Measurements from ENCODE around the gene DNM3.

The DNM3 gene

DNA sequence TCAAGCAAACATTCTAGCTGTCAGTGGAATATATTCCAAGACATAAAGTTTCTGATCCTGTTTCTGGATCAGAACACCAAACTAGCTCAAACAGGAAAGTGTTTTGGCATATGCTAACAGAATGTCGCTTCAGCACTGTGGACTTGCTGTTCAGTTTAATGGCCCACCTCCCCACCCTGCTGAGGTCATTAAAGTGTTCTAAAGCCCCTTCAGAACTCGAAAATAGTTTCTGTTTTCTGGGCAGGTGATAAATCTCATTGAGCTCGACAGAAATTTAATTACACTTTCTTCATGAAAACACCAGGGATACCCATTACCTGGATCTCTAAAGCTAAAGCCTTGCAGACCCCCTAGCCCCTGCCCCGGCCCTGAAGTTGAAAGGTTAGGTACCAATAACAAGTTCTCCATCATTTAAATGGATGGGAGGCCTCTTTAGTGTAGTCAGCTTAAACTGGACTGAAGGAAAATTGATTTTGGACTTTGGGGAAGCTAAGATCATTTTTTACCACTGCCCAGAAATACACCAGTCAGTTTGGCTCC is 575.3 kb downstream of the DNM3 start:
- H3K4me1 ChIP-seq (ENCODE audit: control extremely low read depth in 1 of 4, control insufficient read depth in 4 of 4, insufficient read depth in 4 of 4, low read length in 3 of 4): no peaks in the 10 kb centered on the region
- ChIA-PET POLR2A (no interaction called here), CTCF (interaction anchor here (0.9 to 2.5 kb wide), 6 partner anchors 10 to 17 kb away, joined by 3 to 16 read pairs (median 5); no protein-coding TSS in a partner anchor)
- H3K27ac ChIP-seq (ENCODE audit: insufficient read depth in 1 of 2, low read depth in 1 of 2, low read length in 2 of 2, poor library complexity in 1 of 2, severe bottlenecking in 2 of 2): no peak overlapping the region
- H3K27me3 ChIP-seq (replicated peaks in 2 of 5; ENCODE audit: control insufficient read depth in 4 of 5, insufficient read depth in 5 of 5, low read length in 4 of 5): no peaks in the 10 kb centered on the region
- WGBS (ENCODE audit: insufficient coverage): 100% methylated on average over 1 of the region's 4 CpGs
- no peaks in the 10 kb centered on the region for H3K36me3 ChIP-seq (ENCODE audit: control insufficient read depth in 4 of 4, insufficient read depth in 4 of 4, low read length in 3 of 4)
- H3K9me3 ChIP-seq (ENCODE audit: control extremely low read depth in 1 of 5, control insufficient read depth in 4 of 5, insufficient read depth in 2 of 5, low read depth in 1 of 5, low read length in 4 of 5): no peaks in the 10 kb centered on the region
- no peak overlapping the region for H3K4me3 ChIP-seq (ENCODE audit: control insufficient read depth in 1 of 7, extremely low read depth in 1 of 7, insufficient read depth in 4 of 7, low read depth in 2 of 7, low read length in 6 of 7)
- DNase-seq: no peak

DNA sequence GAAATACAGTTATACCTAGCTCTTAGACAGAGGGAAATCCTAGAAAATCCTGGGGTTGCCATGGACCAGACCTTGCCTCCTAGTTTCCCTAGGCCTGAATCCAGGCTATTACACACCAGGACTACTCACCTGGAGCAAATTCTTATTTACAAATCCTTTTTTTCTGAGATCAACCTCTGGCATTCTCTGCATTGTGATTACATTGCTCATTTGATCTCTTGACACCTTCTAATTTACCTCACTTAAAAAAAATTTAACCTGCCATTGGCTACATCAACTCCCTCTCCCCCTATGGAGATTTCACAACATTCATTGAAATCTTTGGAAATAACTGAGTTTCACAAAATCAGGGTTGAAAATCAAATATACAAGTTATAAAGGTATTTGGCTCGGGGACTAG is 576.3 kb downstream of the DNM3 start:
- H3K9me3 ChIP-seq (ENCODE audit: control extremely low read depth in 1 of 5, control insufficient read depth in 4 of 5, insufficient read depth in 2 of 5, low read depth in 1 of 5, low read length in 4 of 5): no peaks in the 10 kb centered on the region
- no peak overlapping the region for H3K27ac ChIP-seq (ENCODE audit: insufficient read depth in 1 of 2, low read depth in 1 of 2, low read length in 2 of 2, poor library complexity in 1 of 2, severe bottlenecking in 2 of 2)
- no peaks in the 10 kb centered on the region for H3K36me3 ChIP-seq (ENCODE audit: control insufficient read depth in 4 of 4, insufficient read depth in 4 of 4, low read length in 3 of 4)
- no peak overlapping the region for H3K4me3 ChIP-seq (ENCODE audit: control insufficient read depth in 1 of 7, extremely low read depth in 1 of 7, insufficient read depth in 4 of 7, low read depth in 2 of 7, low read length in 6 of 7)
- ChIA-PET POLR2A (no interaction called here), CTCF (interaction anchor here (0.8 to 2.5 kb wide), 5 partner anchors 9 to 415 kb away, joined by 3 to 12 read pairs (median 3); no protein-coding TSS in a partner anchor)
- DNase-seq: no peak
- no peaks in the 10 kb centered on the region for H3K4me1 ChIP-seq (ENCODE audit: control extremely low read depth in 1 of 4, control insufficient read depth in 4 of 4, insufficient read depth in 4 of 4, low read length in 3 of 4)
- WGBS (ENCODE audit: insufficient coverage): 100% methylated on average over 1 of the region's 1 CpG
- no peaks in the 10 kb centered on the region for H3K27me3 ChIP-seq (replicated peaks in 2 of 5; ENCODE audit: control insufficient read depth in 4 of 5, insufficient read depth in 5 of 5, low read length in 4 of 5)

DNA sequence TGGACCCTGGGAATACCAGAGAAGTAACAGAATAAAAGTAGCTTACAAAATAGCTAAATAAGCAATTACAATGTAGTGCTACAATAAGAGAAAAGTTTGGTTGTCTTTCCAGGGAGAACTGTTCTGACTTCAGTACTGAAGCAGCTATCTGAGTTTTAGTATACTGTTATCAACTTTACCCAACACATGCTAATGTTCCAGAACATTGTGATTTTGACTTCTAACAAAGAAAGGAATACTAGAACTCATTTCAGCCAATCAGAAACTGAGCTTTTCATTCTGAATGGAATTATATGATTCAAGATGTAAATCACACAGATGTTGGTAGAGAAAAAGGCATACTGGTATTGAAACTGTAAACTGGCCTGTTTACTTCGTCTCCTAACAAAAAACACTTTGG is 579.1 kb downstream of the DNM3 start, which contains the start of gene C1orf105:
TSS of gene C1orf105 (plus strand) at position 301 of the 400 bp plus-strand sequence. CDS start 201 bp downstream, outside the sequence.
- no peak within 1 kb of the TSS for H3K27ac ChIP-seq (ENCODE audit: insufficient read depth in 1 of 2, low read depth in 1 of 2, low read length in 2 of 2, poor library complexity in 1 of 2, severe bottlenecking in 2 of 2)
- ChIA-PET POLR2A (no interaction called here), CTCF (interaction anchor here (1.0 kb wide), 1 partner anchor 9 kb away, joined by 3 read pairs; no protein-coding TSS in a partner anchor)
- H3K9me3 ChIP-seq (ENCODE audit: control extremely low read depth in 1 of 5, control insufficient read depth in 4 of 5, insufficient read depth in 2 of 5, low read depth in 1 of 5, low read length in 4 of 5): no peaks in the 10 kb centered on the region
- no CpG with 5 or more reads among the region's 1 CpG for WGBS (ENCODE audit: insufficient coverage)
- H3K36me3 ChIP-seq (ENCODE audit: control insufficient read depth in 4 of 4, insufficient read depth in 4 of 4, low read length in 3 of 4): no peaks in the 10 kb centered on the region
- H3K4me1 ChIP-seq (ENCODE audit: control extremely low read depth in 1 of 4, control insufficient read depth in 4 of 4, insufficient read depth in 4 of 4, low read length in 3 of 4): no peaks in the 10 kb centered on the region
- DNase-seq: no peak
- no peaks in the 10 kb centered on the region for H3K27me3 ChIP-seq (replicated peaks in 2 of 5; ENCODE audit: control insufficient read depth in 4 of 5, insufficient read depth in 5 of 5, low read length in 4 of 5)
- no peak within 1 kb of the TSS for H3K4me3 ChIP-seq (ENCODE audit: control insufficient read depth in 1 of 7, extremely low read depth in 1 of 7, insufficient read depth in 4 of 7, low read depth in 2 of 7, low read length in 6 of 7)

- H3K27ac ChIP-seq (ENCODE audit: insufficient read depth in 1 of 2, low read depth in 1 of 2, low read length in 2 of 2, poor library complexity in 1 of 2, severe bottlenecking in 2 of 2): no peak overlapping the region
- H3K4me3 ChIP-seq (ENCODE audit: control insufficient read depth in 1 of 7, extremely low read depth in 1 of 7, insufficient read depth in 4 of 7, low read depth in 2 of 7, low read length in 6 of 7): no peak overlapping the region
- H3K27me3 ChIP-seq (replicated peaks in 2 of 5; ENCODE audit: control insufficient read depth in 4 of 5, insufficient read depth in 5 of 5, low read length in 4 of 5): no peaks in the 10 kb centered on the region
- DNase-seq: no peak
- H3K36me3 ChIP-seq (ENCODE audit: control insufficient read depth in 4 of 4, insufficient read depth in 4 of 4, low read length in 3 of 4): no peaks in the 10 kb centered on the region
- ChIA-PET POLR2A (no interaction called here), CTCF (interaction anchor here (0.8 to 0.9 kb wide), 2 partner anchors 11 to 420 kb away, joined by 3 read pairs; no protein-coding TSS in a partner anchor)
- WGBS (ENCODE audit: insufficient coverage): 94% methylated on average over 3 of the region's 5 CpGs
- H3K9me3 ChIP-seq (ENCODE audit: control extremely low read depth in 1 of 5, control insufficient read depth in 4 of 5, insufficient read depth in 2 of 5, low read depth in 1 of 5, low read length in 4 of 5): no peaks in the 10 kb centered on the region
- peaks cover 0 to under 1% (median 0%) of the 10 kb centered on the region in 4 experiments for H3K4me1 ChIP-seq (ENCODE audit: control extremely low read depth in 1 of 4, control insufficient read depth in 4 of 4, insufficient read depth in 4 of 4, low read length in 3 of 4)
Observed at GRCh38 chr1:172421974-172422604, 580.8 kb downstream of the DNM3 start.

DNA sequence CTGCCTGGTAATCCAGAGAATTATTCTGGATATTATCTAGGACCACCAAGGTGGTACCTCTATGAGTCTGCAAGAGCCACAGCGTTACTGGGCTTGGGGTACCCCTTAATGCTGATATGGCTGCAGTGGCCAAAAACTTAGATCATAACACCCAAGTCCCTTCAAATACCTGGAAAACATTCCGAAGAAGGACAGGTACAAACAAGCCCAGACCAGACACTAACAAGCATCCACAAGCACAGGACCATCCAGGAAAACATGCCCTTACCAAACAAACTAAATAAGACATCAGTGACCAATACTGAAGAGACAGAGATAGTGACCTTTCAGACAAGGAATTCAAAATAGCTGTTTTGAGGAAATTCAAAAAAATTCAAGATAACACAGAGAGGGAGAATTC is 582.0 kb downstream of the DNM3 start:
- no peak for DNase-seq
- H3K27me3 ChIP-seq (replicated peaks in 2 of 5; ENCODE audit: control insufficient read depth in 4 of 5, insufficient read depth in 5 of 5, low read length in 4 of 5): no peaks in the 10 kb centered on the region
- H3K9me3 ChIP-seq (ENCODE audit: control extremely low read depth in 1 of 5, control insufficient read depth in 4 of 5, insufficient read depth in 2 of 5, low read depth in 1 of 5, low read length in 4 of 5): no peaks in the 10 kb centered on the region
- H3K4me3 ChIP-seq (ENCODE audit: control insufficient read depth in 1 of 7, extremely low read depth in 1 of 7, insufficient read depth in 4 of 7, low read depth in 2 of 7, low read length in 6 of 7): no peak overlapping the region
- peaks cover 0 to 6% (median 0%) of the 10 kb centered on the region in 4 experiments for H3K4me1 ChIP-seq (ENCODE audit: control extremely low read depth in 1 of 4, control insufficient read depth in 4 of 4, insufficient read depth in 4 of 4, low read length in 3 of 4)
- ChIA-PET POLR2A (no interaction called here), CTCF (no interaction called here)
- 100% methylated on average over 2 of the region's 2 CpGs for WGBS (ENCODE audit: insufficient coverage)
- H3K27ac ChIP-seq (ENCODE audit: insufficient read depth in 1 of 2, low read depth in 1 of 2, low read length in 2 of 2, poor library complexity in 1 of 2, severe bottlenecking in 2 of 2): no peak overlapping the region
- H3K36me3 ChIP-seq (ENCODE audit: control insufficient read depth in 4 of 4, insufficient read depth in 4 of 4, low read length in 3 of 4): no peaks in the 10 kb centered on the region

- Histone ChIP-seq H3K4me1 (ENCODE audit: control extremely low read depth in 1 of 4, control insufficient read depth in 4 of 4, insufficient read depth in 4 of 4, low read length in 3 of 4) (peaks cover 0 to 6% (median 0%) of the 10 kb centered on the region in 4 experiments), H3K27me3 (replicated peaks in 2 of 5; ENCODE audit: control insufficient read depth in 4 of 5, insufficient read depth in 5 of 5, low read length in 4 of 5) (no peaks in the 10 kb centered on the region), H3K36me3 (ENCODE audit: control insufficient read depth in 4 of 4, insufficient read depth in 4 of 4, low read length in 3 of 4) (no peaks in the 10 kb centered on the region), H3K9me3 (ENCODE audit: control extremely low read depth in 1 of 5, control insufficient read depth in 4 of 5, insufficient read depth in 2 of 5, low read depth in 1 of 5, low read length in 4 of 5) (no peaks in the 10 kb centered on the region), H3K27ac (ENCODE audit: insufficient read depth in 1 of 2, low read depth in 1 of 2, low read length in 2 of 2, poor library complexity in 1 of 2, severe bottlenecking in 2 of 2) (no peak overlapping the region), H3K4me3 (ENCODE audit: control insufficient read depth in 1 of 7, extremely low read depth in 1 of 7, insufficient read depth in 4 of 7, low read depth in 2 of 7, low read length in 6 of 7) (no peak overlapping the region)
- POLR2A ChIA-PET: no interaction called here
- WGBS (ENCODE audit: insufficient coverage): 81% methylated on average over 2 of the region's 3 CpGs
- CTCF ChIA-PET: interaction anchor here (0.6 to 1.3 kb wide), 3 partner anchors 9 to 423 kb away, joined by 3 to 4 read pairs (median 3); no protein-coding TSS in a partner anchor
- peak in 1 of 3 donors; percentile 38 for DNase-seq
Observed at GRCh38 chr1:172425339-172425738, 584.0 kb downstream of the DNM3 start.

- WGBS (ENCODE audit: insufficient coverage): 100% methylated on average over 2 of the region's 2 CpGs
- no peak overlapping the region for H3K4me3 ChIP-seq (ENCODE audit: control insufficient read depth in 1 of 7, extremely low read depth in 1 of 7, insufficient read depth in 4 of 7, low read depth in 2 of 7, low read length in 6 of 7)
- peak in 1 of 3 donors; percentile 22 for DNase-seq
- H3K27ac ChIP-seq (ENCODE audit: insufficient read depth in 1 of 2, low read depth in 1 of 2, low read length in 2 of 2, poor library complexity in 1 of 2, severe bottlenecking in 2 of 2): no peak overlapping the region
- POLR2A ChIA-PET: no interaction called here
- H3K36me3 ChIP-seq (ENCODE audit: control insufficient read depth in 4 of 4, insufficient read depth in 4 of 4, low read length in 3 of 4): peaks cover 0 to 3% (median 0%) of the 10 kb centered on the region in 4 experiments
- peaks cover 0 to 7% (median 5%) of the 10 kb centered on the region in 4 experiments for H3K4me1 ChIP-seq (ENCODE audit: control extremely low read depth in 1 of 4, control insufficient read depth in 4 of 4, insufficient read depth in 4 of 4, low read length in 3 of 4)
- no peaks in the 10 kb centered on the region for H3K9me3 ChIP-seq (ENCODE audit: control extremely low read depth in 1 of 5, control insufficient read depth in 4 of 5, insufficient read depth in 2 of 5, low read depth in 1 of 5, low read length in 4 of 5)
- CTCF ChIA-PET: interaction anchor here (1.4 to 1.8 kb wide), 3 partner anchors 11 to 336 kb away, joined by 3 to 5 read pairs (median 4); no protein-coding TSS in a partner anchor
- no peaks in the 10 kb centered on the region for H3K27me3 ChIP-seq (replicated peaks in 2 of 5; ENCODE audit: control insufficient read depth in 4 of 5, insufficient read depth in 5 of 5, low read length in 4 of 5)
Observed at GRCh38 chr1:172427191-172427590, 585.9 kb downstream of the DNM3 start.

Measured in common myeloid progenitor, CD34-positive (primary cell).